Stromal cell of bone marrow (primary cell): Measurements from ENCODE around the gene LCE1F.

Source experiments
- DNase-seq: peaks from one replicate; pipeline ENCODE4 v3.0.0-alpha.2; 2012; ENCODE audit warnings: low read depth

LCE1F gene

DNA sequence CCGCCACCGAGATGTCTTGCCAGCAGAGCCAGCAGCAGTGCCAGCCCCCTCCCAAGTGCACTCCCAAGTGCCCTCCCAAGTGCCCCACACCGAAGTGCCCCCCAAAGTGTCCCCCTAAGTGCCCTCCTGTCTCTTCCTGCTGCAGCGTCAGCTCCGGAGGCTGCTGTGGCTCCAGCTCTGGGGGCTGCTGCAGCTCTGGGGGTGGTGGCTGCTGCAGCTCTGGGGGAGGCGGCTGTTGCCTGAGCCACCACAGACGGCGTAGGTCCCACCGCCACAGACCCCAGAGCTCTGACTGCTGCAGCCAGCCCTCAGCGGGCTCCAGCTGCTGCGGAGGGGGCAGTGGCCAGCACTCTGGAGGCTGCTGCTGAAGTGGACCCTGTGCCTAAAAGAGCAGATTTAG is 1.4 kb downstream of the LCE1F start:
- DNase-seq = no peak

GRCh38 chr1:152777510-152778137 is 2.7 kb downstream of the LCE1F start:
- no peak for DNase-seq

DNA sequence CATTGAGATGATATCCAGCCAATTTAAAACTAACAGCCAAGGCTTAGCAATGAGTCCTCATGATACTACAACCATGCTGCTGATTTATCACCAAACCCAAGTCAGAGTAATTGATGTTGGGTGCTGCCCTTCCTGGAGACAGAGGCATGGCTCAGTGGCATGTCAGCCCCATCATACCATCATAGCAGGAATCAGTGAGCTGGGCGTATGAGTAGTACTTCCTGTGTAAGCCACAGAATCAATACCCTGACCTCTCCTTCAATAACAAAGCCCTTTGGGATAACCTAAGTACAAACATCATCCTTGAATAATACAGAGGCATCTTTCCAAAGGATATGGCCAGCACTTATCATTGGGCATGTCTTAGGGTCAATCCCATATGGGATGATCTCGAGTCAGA is 8.2 kb downstream of the LCE1F start:
- DNase-seq = no peak

GRCh38 chr1:152786077-152786476 is 11.1 kb downstream of the LCE1F start, which contains the start of gene LCE1E:
TSS of gene LCE1E (plus strand) at chr1:152786257. CDS start at chr1:152787300, 1,043 bp downstream.
- no peak for DNase-seq

DNA sequence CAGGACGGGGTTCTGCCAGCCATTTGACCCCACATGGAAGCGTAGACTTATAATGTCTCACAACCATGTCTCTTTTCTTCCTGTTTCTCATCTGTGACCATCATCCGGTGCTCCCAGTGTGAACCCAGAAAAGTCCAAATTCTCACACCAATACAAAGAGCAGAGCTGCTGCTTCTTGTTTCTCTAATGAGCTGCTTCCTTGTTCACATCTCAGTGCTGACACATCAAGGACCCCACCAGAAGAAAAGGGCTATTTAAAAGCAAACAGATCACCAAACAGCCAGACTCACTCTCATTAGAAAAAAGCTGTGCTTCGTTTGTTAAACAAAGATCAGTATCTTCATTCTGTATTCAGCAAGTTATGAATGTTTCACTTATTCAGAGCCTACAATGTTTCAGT is 20.7 kb downstream of the LCE1F start:
- DNase-seq = no peak

DNA sequence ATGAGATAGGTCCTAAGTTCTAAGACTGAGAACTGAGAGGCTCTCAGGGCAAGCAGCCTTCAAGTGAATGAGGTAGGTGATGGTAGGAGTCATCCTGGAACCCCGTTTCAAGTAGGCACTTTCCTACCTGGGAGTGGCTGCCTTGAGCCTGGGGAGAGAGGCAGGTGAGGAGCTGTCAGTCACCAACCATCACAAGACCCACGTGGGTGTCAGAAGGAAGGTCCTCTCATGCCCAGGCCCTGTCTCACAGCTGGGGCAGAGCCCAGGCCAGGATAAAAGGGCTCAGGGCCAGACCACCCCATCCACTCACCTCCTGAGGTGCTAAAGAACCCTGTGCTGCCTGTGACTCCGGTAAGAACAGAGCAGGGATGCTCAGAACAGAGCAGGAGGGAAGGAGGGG is 21.5 kb downstream of the LCE1F start, which contains the start of gene LCE1D:
Gene LCE1D (plus strand): TSS at position 301 of the 400 bp plus-strand sequence. CDS start 1,074 bp downstream, outside the sequence.
- no peak for DNase-seq

- no peak for DNase-seq
Observed at GRCh38 chr1:152801333-152801732, 26.4 kb downstream of the LCE1F start.

DNA sequence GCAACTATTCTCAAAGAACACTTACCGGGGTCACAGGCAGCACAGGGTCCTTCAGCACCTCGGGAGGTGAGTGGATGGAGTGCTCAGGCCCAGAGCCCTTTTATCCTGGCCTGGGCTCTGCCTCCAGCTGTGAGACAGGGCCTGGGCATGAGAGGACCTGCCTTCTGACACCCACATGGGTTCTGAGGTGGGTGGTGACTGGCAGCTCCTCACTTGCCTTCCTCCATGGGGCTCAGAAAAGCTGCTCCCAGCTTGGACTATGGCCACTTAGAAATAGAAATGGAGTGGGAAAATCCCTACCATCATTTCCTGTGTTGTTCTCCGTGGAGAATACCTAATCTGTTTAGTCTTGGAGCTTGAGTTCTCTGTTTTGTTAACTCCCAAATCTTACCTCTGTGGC is 31.6 kb downstream of the LCE1F start, which contains the start of gene LCE1C:
Gene LCE1C (minus strand): TSS at position 76 of the 400 bp plus-strand sequence. CDS start 1,173 bp downstream, outside the sequence.
- no peak for DNase-seq

DNA sequence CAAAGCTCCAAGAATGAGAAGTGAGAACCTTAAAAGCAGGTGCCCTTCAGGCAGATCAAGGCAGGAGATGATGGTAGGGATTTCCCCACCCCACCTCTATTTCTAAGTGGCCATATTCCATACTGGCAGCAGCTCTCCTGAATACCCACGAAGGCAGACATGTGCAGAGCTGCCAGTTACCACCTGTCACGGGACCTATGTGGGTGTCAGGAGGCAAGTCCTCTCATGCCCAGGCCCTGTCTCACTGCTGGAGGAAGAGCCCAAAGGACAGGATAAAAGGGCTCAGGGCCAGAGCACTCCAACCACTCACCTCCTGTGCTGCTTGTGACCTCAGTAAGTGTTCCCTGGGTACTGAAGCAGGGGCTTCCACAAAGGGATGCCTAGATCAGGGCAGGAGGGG is 36.1 kb downstream of the LCE1F start:
- no peak for DNase-seq

DNA sequence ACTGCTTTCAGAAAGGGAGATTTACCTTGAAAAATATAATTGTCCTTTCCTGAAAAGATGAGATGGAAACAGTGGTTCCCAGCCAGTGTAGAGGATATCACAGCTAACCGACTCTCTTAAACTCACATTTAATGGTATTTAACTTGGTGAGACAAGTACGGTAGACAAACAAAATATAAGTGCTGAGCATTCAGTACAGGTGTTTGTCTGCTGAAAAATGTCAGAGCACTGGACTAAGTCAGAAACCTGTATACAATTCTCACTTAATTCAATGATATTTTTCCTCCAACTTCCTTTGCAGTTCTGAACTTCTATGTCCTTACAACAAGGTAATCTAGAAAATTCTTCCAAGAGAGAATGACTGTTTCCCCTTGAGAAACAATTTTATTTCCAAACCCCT is 36.7 kb downstream of the LCE1F start, which contains the start of gene LCE1B:
Gene LCE1B (plus strand): TSS at position 301 of the 400 bp plus-strand sequence. CDS start 476 bp downstream, outside the sequence.
- no peak for DNase-seq

GRCh38 chr1:152817309-152817708 is 42.4 kb downstream of the LCE1F start:
- no peak for DNase-seq

- no peak for DNase-seq
Observed at GRCh38 chr1:152823294-152823693, 48.4 kb downstream of the LCE1F start.

DNA sequence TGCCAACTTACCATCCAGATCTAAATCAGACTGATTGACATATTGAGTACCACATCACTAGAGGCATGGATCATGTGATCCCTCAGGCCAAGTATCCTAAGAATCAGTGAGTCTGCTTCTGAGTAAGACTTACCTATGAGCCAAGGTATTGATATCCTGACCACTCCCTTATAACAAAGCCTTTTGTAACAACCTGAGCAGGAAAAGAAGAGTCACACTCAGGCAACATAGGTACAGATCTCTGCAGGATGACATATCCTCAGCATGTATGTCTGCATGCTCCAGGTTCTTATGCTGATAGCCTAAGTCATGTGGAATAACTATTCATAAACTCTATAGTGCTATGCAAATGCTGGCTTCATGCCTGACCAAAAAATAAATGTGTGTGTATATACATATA is 50.0 kb downstream of the LCE1F start:
- no peak for DNase-seq
